GM12891 (cell line): ENCODE results near the gene ALDH1L2.

Source experiments
- POLR2A ChIP-seq: IDR thresholded peaks from 2 replicates; pipeline ENCODE4 v1.6.1; 2011; ENCODE audit warnings: low read depth, low read length, control low read depth
- POLR2AphosphoS5 ChIP-seq: IDR thresholded peaks from 2 replicates; pipeline ENCODE4 v1.6.1; 2011; ENCODE audit warnings: low read depth, low read length, control low read depth
- TAF1 ChIP-seq: IDR thresholded peaks from 2 replicates; pipeline ENCODE4 v1.6.1; 2011; ENCODE audit warnings: low read depth, low read length, control low read depth

DNA sequence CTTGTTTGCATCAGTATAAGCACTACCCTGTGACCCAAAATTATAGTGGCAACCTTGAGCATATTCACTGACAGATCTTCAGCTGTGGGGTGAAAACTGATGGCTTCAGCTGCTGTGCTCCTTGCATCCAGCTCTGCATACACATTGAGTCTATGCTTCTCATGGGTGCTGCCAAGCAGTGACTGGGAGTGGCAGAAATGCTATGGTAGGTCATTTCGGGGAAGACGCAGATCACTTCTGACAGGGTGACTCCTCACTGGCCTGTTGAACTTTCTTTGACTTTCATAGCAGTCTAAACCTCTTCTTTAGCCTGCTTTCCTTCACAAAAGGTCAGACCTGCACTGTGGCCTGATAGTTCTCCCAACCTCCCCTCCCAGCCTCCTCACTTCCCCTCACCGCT is 5.6 kb upstream of the ALDH1L2 start:
- TF ChIP-seq POLR2A (no peak), POLR2AphosphoS5 (no peak), TAF1 (no peak)
